GM18873 (cell line): ENCODE measurements around the gene MAN2B2.
"Not testable (repeated sequence)": the region's sequence is repeated elsewhere in the genome, so short reads cannot be mapped to it uniquely, and the experiment has no call there.

ENCODE experiments used
- ATAC-seq: cut with Tn5 transposase; IDR thresholded peaks from one replicate; pipeline ENCODE4 v1.9.1; 2021; ENCODE audit warnings: mild to moderate bottlenecking, moderate library complexity, moderate number of reproducible peaks; ENCODE audit not compliant: unreplicated experiment, low FRiP score

The MAN2B2 gene

GRCh38 chr4:6612961-6613675 is 38.1 kb downstream of the MAN2B2 start:
- no peak for ATAC-seq

- ATAC-seq = no peak
Measured at GRCh38 chr4:6613676-6614651, 39.0 kb downstream of the MAN2B2 start.

- no peak for ATAC-seq
Measured at GRCh38 chr4:6614701-6615230, 39.8 kb downstream of the MAN2B2 start.

GRCh38 chr4:6616087-6616995 is 41.4 kb downstream of the MAN2B2 start:
- ATAC-seq = no peak

- ATAC-seq = no peak
Measured at GRCh38 chr4:6617246-6617645, 42.3 kb downstream of the MAN2B2 start.

- no peak for ATAC-seq
Measured at GRCh38 chr4:6618386-6619115, 43.6 kb downstream of the MAN2B2 start.

GRCh38 chr4:6619116-6619465 is 44.1 kb downstream of the MAN2B2 start:
- ATAC-seq = no peak

GRCh38 chr4:6619466-6620255 is 44.7 kb downstream of the MAN2B2 start:
- no peak for ATAC-seq

GRCh38 chr4:6620296-6620695 is 45.3 kb downstream of the MAN2B2 start:
- no peak for ATAC-seq

GRCh38 chr4:6620891-6621555 is 46.0 kb downstream of the MAN2B2 start:
- no peak for ATAC-seq

GRCh38 chr4:6621556-6621927 is 46.6 kb downstream of the MAN2B2 start:
- ATAC-seq = no peak

- no peak for ATAC-seq
Measured at GRCh38 chr4:6622744-6623143, 47.8 kb downstream of the MAN2B2 start.

- no peak for ATAC-seq
Measured at GRCh38 chr4:6625256-6625655, 50.3 kb downstream of the MAN2B2 start.

- ATAC-seq = no peak
Measured at GRCh38 chr4:6626066-6626465, 51.1 kb downstream of the MAN2B2 start.

- ATAC-seq = no peak
Measured at GRCh38 chr4:6627832-6628231, 52.8 kb downstream of the MAN2B2 start.

GRCh38 chr4:6628484-6628883 is 53.5 kb downstream of the MAN2B2 start:
- ATAC-seq = not testable (repeated sequence)

- ATAC-seq = no peak
Measured at GRCh38 chr4:6632125-6632524, 57.1 kb downstream of the MAN2B2 start.

- no peak for ATAC-seq
Measured at GRCh38 chr4:6633091-6633906, 58.3 kb downstream of the MAN2B2 start.
